ENCODE data around the gene KRTAP4-16.
"Not testable (repeated sequence)": the region's sequence is repeated elsewhere in the genome, so short reads cannot be mapped to it uniquely, and the experiment has no call there.

The KRTAP4-16 gene

GRCh38 chr17:41069031-41069430 is 33.0 kb downstream of the KRTAP4-16 start:
- Histone ChIP-seq H3K36me3 (ENCODE audit: insufficient read depth, low read length) (no peaks in the 10 kb centered on the region), H3K9ac (ENCODE audit: low read depth, low read length) (no peak overlapping the region), H3K9me3 (ENCODE audit: control insufficient read depth, insufficient read depth, low read length) (no peaks in the 10 kb centered on the region), H3K4me1 (ENCODE audit: insufficient read depth, low read length) (no peaks in the 10 kb centered on the region)

- H3K36me3 ChIP-seq (ENCODE audit: insufficient read depth, low read length): no peaks in the 10 kb centered on the region
- H3K9ac ChIP-seq (ENCODE audit: low read depth, low read length): no peak overlapping the region
- H3K9me3 ChIP-seq (ENCODE audit: control insufficient read depth, insufficient read depth, low read length): no peaks in the 10 kb centered on the region
- no peaks in the 10 kb centered on the region for H3K4me1 ChIP-seq (ENCODE audit: insufficient read depth, low read length)
These were observed 34.7 kb downstream of the KRTAP4-16 start for GRCh38 chr17:41067281-41067680.

- Histone ChIP-seq H3K9ac (ENCODE audit: low read depth, low read length) (no peak within 1 kb of the TSS), H3K4me1 (ENCODE audit: insufficient read depth, low read length) (no peaks in the 10 kb centered on the region), H3K9me3 (ENCODE audit: control insufficient read depth, insufficient read depth, low read length) (no peaks in the 10 kb centered on the region), H3K36me3 (ENCODE audit: insufficient read depth, low read length) (no peaks in the 10 kb centered on the region)
These were observed 36.0 kb downstream of the KRTAP4-16 start, which contains the start of gene KRTAP2-4 for GRCh38 chr17:41065829-41066624. KRTAP2-4 (minus strand) TSS chr17:41065879; CDS start chr17:41065845, 34 bp downstream.

GRCh38 chr17:41065016-41065689 is 36.9 kb downstream of the KRTAP4-16 start:
- not testable (repeated sequence) for H3K9me3 ChIP-seq (ENCODE audit: control insufficient read depth, insufficient read depth, low read length); H3K36me3 ChIP-seq (ENCODE audit: insufficient read depth, low read length); H3K9ac ChIP-seq (ENCODE audit: low read depth, low read length); H3K4me1 ChIP-seq (ENCODE audit: insufficient read depth, low read length)

GRCh38 chr17:41064301-41064700 is 37.7 kb downstream of the KRTAP4-16 start:
- H3K4me1 ChIP-seq (ENCODE audit: insufficient read depth, low read length): 0 out of 2 replicates have a peak, but pooled peaks cover 4% of the 10 kb centered on the region
- H3K9ac ChIP-seq (ENCODE audit: low read depth, low read length): no peak overlapping the region
- no peaks in the 10 kb centered on the region for H3K9me3 ChIP-seq (ENCODE audit: control insufficient read depth, insufficient read depth, low read length)
- H3K36me3 ChIP-seq (ENCODE audit: insufficient read depth, low read length): no peaks in the 10 kb centered on the region

- no peaks in the 10 kb centered on the region for H3K9me3 ChIP-seq (ENCODE audit: control insufficient read depth, insufficient read depth, low read length)
- no peak overlapping the region for H3K9ac ChIP-seq (ENCODE audit: low read depth, low read length)
- H3K4me1 ChIP-seq (ENCODE audit: insufficient read depth, low read length): 0 out of 2 replicates have a peak, but pooled peaks cover 4% of the 10 kb centered on the region
- no peaks in the 10 kb centered on the region for H3K36me3 ChIP-seq (ENCODE audit: insufficient read depth, low read length)
These were observed 38.6 kb downstream of the KRTAP4-16 start for GRCh38 chr17:41063449-41063848.

- Histone ChIP-seq H3K9ac (ENCODE audit: low read depth, low read length) (no peak overlapping the region), H3K36me3 (ENCODE audit: insufficient read depth, low read length) (no peaks in the 10 kb centered on the region), H3K9me3 (ENCODE audit: control insufficient read depth, insufficient read depth, low read length) (no peaks in the 10 kb centered on the region), H3K4me1 (ENCODE audit: insufficient read depth, low read length) (0 out of 2 replicates have a peak, but pooled peaks cover 4% of the 10 kb centered on the region)
These were observed 40.0 kb downstream of the KRTAP4-16 start for GRCh38 chr17:41061964-41062363.

- H3K36me3 ChIP-seq (ENCODE audit: insufficient read depth, low read length): no peaks in the 10 kb centered on the region
- no peak within 1 kb of the TSS for H3K9ac ChIP-seq (ENCODE audit: low read depth, low read length)
- no peaks in the 10 kb centered on the region for H3K9me3 ChIP-seq (ENCODE audit: control insufficient read depth, insufficient read depth, low read length)
- 0 out of 2 replicates have a peak, but pooled peaks cover 4% of the 10 kb centered on the region for H3K4me1 ChIP-seq (ENCODE audit: insufficient read depth, low read length)
These were observed 41.9 kb downstream of the KRTAP4-16 start, which contains the start of gene KRTAP2-3 for GRCh38 chr17:41060052-41060604. KRTAP2-3 (minus strand) TSS chr17:41060114; CDS start chr17:41060050, 64 bp downstream.

- not testable (repeated sequence) for H3K4me1 ChIP-seq (ENCODE audit: insufficient read depth, low read length)
These were observed 42.5 kb downstream of the KRTAP4-16 start for GRCh38 chr17:41059276-41060051.

GRCh38 chr17:41058741-41059140 is 43.3 kb downstream of the KRTAP4-16 start:
- no peak overlapping the region for H3K9ac ChIP-seq (ENCODE audit: low read depth, low read length)
- H3K9me3 ChIP-seq (ENCODE audit: control insufficient read depth, insufficient read depth, low read length): no peaks in the 10 kb centered on the region; the same call in 1 of the 2 replicates
- H3K4me1 ChIP-seq (ENCODE audit: insufficient read depth, low read length): 0 out of 2 replicates have a peak, but pooled peaks cover 4% of the 10 kb centered on the region
- H3K36me3 ChIP-seq (ENCODE audit: insufficient read depth, low read length): no peaks in the 10 kb centered on the region

More at GRCh38 chr17:41059276-41060051, 42.5 kb downstream of the KRTAP4-16 start:
- H3K9me3 ChIP-seq (ENCODE audit: control insufficient read depth, insufficient read depth, low read length); H3K9ac ChIP-seq (ENCODE audit: low read depth, low read length); H3K36me3 ChIP-seq (ENCODE audit: insufficient read depth, low read length): not testable (repeated sequence)

- H3K36me3 ChIP-seq (ENCODE audit: insufficient read depth, low read length): no peaks in the 10 kb centered on the region
- no peak overlapping the region for H3K9ac ChIP-seq (ENCODE audit: low read depth, low read length)
- 0 out of 2 replicates have a peak, but pooled peaks cover 4% of the 10 kb centered on the region for H3K4me1 ChIP-seq (ENCODE audit: insufficient read depth, low read length)
- no peaks in the 10 kb centered on the region; the same call in 1 of the 2 replicates for H3K9me3 ChIP-seq (ENCODE audit: control insufficient read depth, insufficient read depth, low read length)
These were observed 44.5 kb downstream of the KRTAP4-16 start for GRCh38 chr17:41057547-41057946.

- not testable (repeated sequence) for H3K4me1 ChIP-seq (ENCODE audit: insufficient read depth, low read length); H3K9me3 ChIP-seq (ENCODE audit: control insufficient read depth, insufficient read depth, low read length); H3K36me3 ChIP-seq (ENCODE audit: insufficient read depth, low read length); H3K9ac ChIP-seq (ENCODE audit: low read depth, low read length)
These were observed 46.9 kb downstream of the KRTAP4-16 start, which contains the start of gene KRTAP2-2 for GRCh38 chr17:41055130-41055529. KRTAP2-2 (minus strand) TSS chr17:41055230; CDS start chr17:41055211, 19 bp downstream.

GRCh38 chr17:41054556-41054955 is 47.5 kb downstream of the KRTAP4-16 start:
- not testable (repeated sequence) for H3K9ac ChIP-seq (ENCODE audit: low read depth, low read length); H3K4me1 ChIP-seq (ENCODE audit: insufficient read depth, low read length); H3K36me3 ChIP-seq (ENCODE audit: insufficient read depth, low read length); H3K9me3 ChIP-seq (ENCODE audit: control insufficient read depth, insufficient read depth, low read length)

GRCh38 chr17:41054025-41054424 is 48.0 kb downstream of the KRTAP4-16 start:
- no peaks in the 10 kb centered on the region; the same call in 1 of the 2 replicates for H3K9me3 ChIP-seq (ENCODE audit: control insufficient read depth, insufficient read depth, low read length)
- 0 out of 2 replicates have a peak, but pooled peaks cover 3% of the 10 kb centered on the region for H3K4me1 ChIP-seq (ENCODE audit: insufficient read depth, low read length)
- H3K36me3 ChIP-seq (ENCODE audit: insufficient read depth, low read length): no peaks in the 10 kb centered on the region
- no peak overlapping the region for H3K9ac ChIP-seq (ENCODE audit: low read depth, low read length)
